ENCODE measurements around the gene PGM2. TPM values are rescaled to one million over a fixed set of nuclear protein-coding genes. Genes with fewer than 3 reads are reported as not detected.
A peak's percentile ranks its signal among the peaks of the same experiment; 100 is the strongest.

The PGM2 gene
- total and polyA plus RNA-seq, 2 donors (not counting 3 experiments of a cell fraction or from before 2014, with no cell fraction given): 17.9 to 53.9 TPM

DNA sequence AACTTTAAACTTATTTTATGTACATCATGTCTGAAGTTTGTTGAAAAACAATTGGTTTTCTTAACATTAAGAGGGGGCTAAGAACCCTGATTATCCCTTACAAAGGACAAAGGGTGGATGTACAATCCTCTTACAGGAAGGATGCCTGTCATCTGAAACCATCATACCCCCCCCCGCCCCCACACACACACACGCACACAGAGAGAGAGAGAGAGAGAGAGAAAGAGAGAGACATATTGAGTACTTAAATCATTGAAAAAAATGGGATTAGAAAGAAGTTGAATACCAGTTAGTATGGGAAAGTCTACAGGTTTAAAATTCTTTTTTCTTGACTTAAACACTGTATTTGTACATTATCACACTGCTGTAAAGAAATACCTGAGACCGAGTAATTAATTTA is 10.9 kb upstream of the PGM2 start:
- no peaks in the 10 kb centered on the region for H3K36me3 ChIP-seq (ENCODE audit: control insufficient read depth in 2 of 2, extremely low read depth in 1 of 2, insufficient read depth in 2 of 2, low read length in 2 of 2)
- POLR2A ChIA-PET: no interaction called here
- intact Hi-C loops (cut with micrococcal nuclease) (no loop called here), dilution Hi-C loops (cut with MboI; ENCODE audit: extremely low pct_ligation_motif_present, low sequenced_read_pairs) (no loop called here)
- no peaks in the 10 kb centered on the region for H4K20me1 ChIP-seq (replicated peaks; ENCODE audit: control insufficient read depth, extremely low read depth, insufficient read depth, low read length)
- no peak for TF ChIP-seq FOS (IDR thresholded peaks at IDR 0.05; ENCODE audit: borderline replicate concordance, insufficient read depth, low read length)
- H3K9me1 ChIP-seq (replicated peaks; ENCODE audit: control insufficient read depth, extremely low read depth, insufficient read depth, low read length): no peaks in the 10 kb centered on the region
- no peak overlapping the region for H3K9ac ChIP-seq (replicated peaks; ENCODE audit: extremely low read depth, insufficient read depth, low read length)
- H3K4me1 ChIP-seq (ENCODE audit: control insufficient read depth, extremely low read depth, insufficient read depth, low read length): peaks cover 13% of the 10 kb centered on the region
- H3K27ac ChIP-seq (ENCODE audit: insufficient read depth, low read depth, low read length): no peak overlapping the region
- BruUV-seq (replicated peaks): no TSS peak
- no peak overlapping the region for H3K4me3 ChIP-seq (replicated peaks in 1 of 3; ENCODE audit: insufficient read depth in 1 of 3, low read depth in 1 of 3, low read length in 3 of 3)
- DNase-seq (ENCODE audit: low read depth, low spot score) (no peak), FAIRE-seq (no peak)
- no peaks in the 10 kb centered on the region for H3K79me2 ChIP-seq (ENCODE audit: control insufficient read depth, insufficient read depth, low read length)
- no peak overlapping the region for H3K4me2 ChIP-seq (ENCODE audit: insufficient read depth, low read length)
- H3K9me3 ChIP-seq (replicated peaks; ENCODE audit: control insufficient read depth, insufficient read depth, low read length): no peaks in the 10 kb centered on the region
- CTCF ChIA-PET: no interaction called here
- peak overlapping the region; percentile 43 for H2AFZ ChIP-seq (ENCODE audit: low read depth, low read length)
- no peaks in the 10 kb centered on the region for H3K27me3 ChIP-seq (ENCODE audit: control insufficient read depth in 2 of 2, insufficient read depth in 2 of 2, low read length in 2 of 2)

DNA sequence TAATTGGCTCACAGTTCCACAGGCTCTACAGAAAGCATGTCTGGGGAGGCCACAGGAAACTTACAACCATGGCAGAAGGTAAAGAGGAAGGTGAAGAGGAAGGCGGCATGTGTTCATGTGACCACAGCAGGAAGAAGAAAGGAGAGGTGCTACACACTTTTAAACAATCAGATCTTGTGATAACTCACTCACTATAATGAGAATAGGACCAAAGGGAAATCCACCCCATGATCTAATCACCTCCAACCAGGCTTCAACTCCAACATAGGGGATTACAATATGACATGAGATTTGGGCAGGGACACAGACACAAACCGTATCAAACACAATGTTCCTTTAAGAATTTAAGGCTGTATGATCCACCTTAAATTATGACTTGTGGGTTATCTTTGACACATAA is 10.5 kb upstream of the PGM2 start:
- no peaks in the 10 kb centered on the region for H3K79me2 ChIP-seq (ENCODE audit: control insufficient read depth, insufficient read depth, low read length)
- BruUV-seq (replicated peaks): no TSS peak
- FAIRE-seq (no peak), DNase-seq (ENCODE audit: low read depth, low spot score) (no peak)
- intact Hi-C loops (cut with micrococcal nuclease): no loop called here
- H2AFZ ChIP-seq (ENCODE audit: low read depth, low read length): peak overlapping the region; percentile 43
- ChIA-PET POLR2A (no interaction called here), CTCF (no interaction called here)
- TF ChIP-seq, protein P1, sequence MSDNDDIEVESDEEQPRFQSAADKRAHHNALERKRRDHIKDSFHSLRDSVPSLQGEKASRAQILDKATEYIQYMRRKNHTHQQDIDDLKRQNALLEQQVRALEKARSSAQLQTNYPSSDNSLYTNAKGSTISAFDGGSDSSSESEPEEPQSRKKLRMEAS (IDR thresholded peaks at IDR 0.05; ENCODE audit: insufficient read depth, insufficient read length): no peak
- no peak for TF ChIP-seq GATA2 (IDR thresholded peaks at IDR 0.05; ENCODE audit: insufficient read depth, insufficient read length, low read depth, low read length)
- TF ChIP-seq FOS (IDR thresholded peaks at IDR 0.05; ENCODE audit: borderline replicate concordance, insufficient read depth, low read length): no peak
- TF ChIP-seq CTCF (IDR thresholded peaks at IDR 0.05; ENCODE audit: extremely low read depth in 1 of 2, insufficient read depth in 1 of 2, low read depth in 1 of 2, low read length in 2 of 2): no peak
- TF ChIP-seq POLR2A (IDR thresholded peaks at IDR 0.05; ENCODE audit: low read depth, low read length): no peak
- no peak for TF ChIP-seq MYC (IDR thresholded peaks at IDR 0.05; ENCODE audit: low read depth, low read length)
- no peak for TF ChIP-seq EZH2 (IDR thresholded peaks at IDR 0.05; ENCODE audit: borderline replicate concordance, low read depth, low read length, severe bottlenecking)
- TF ChIP-seq POLR2AphosphoS5 (IDR thresholded peaks at IDR 0.05; ENCODE audit: insufficient read depth, low read depth, low read length): no peak
- TF ChIP-seq JUN (IDR thresholded peaks at IDR 0.05; ENCODE audit: borderline replicate concordance, insufficient read depth, insufficient read length, low read depth): no peak
- H3K4me2 ChIP-seq (ENCODE audit: insufficient read depth, low read length): no peak overlapping the region
- dilution Hi-C loops (cut with MboI; ENCODE audit: extremely low pct_ligation_motif_present, low sequenced_read_pairs): no loop called here
- H4K20me1 ChIP-seq (replicated peaks; ENCODE audit: control insufficient read depth, extremely low read depth, insufficient read depth, low read length): no peaks in the 10 kb centered on the region
- no peak overlapping the region for H3K9ac ChIP-seq (replicated peaks; ENCODE audit: extremely low read depth, insufficient read depth, low read length)
- no peaks in the 10 kb centered on the region for H3K9me1 ChIP-seq (replicated peaks; ENCODE audit: control insufficient read depth, extremely low read depth, insufficient read depth, low read length)
- H3K4me1 ChIP-seq (ENCODE audit: control insufficient read depth, extremely low read depth, insufficient read depth, low read length): peaks cover 13% of the 10 kb centered on the region
- no peak overlapping the region for H3K4me3 ChIP-seq (replicated peaks in 1 of 3; ENCODE audit: insufficient read depth in 1 of 3, low read depth in 1 of 3, low read length in 3 of 3)
- H3K27me3 ChIP-seq (ENCODE audit: control insufficient read depth in 2 of 2, insufficient read depth in 2 of 2, low read length in 2 of 2): no peaks in the 10 kb centered on the region
- H3K9me3 ChIP-seq (replicated peaks; ENCODE audit: control insufficient read depth, insufficient read depth, low read length): no peaks in the 10 kb centered on the region
- no peaks in the 10 kb centered on the region for H3K36me3 ChIP-seq (ENCODE audit: control insufficient read depth in 2 of 2, extremely low read depth in 1 of 2, insufficient read depth in 2 of 2, low read length in 2 of 2)
- no peak overlapping the region for H3K27ac ChIP-seq (ENCODE audit: insufficient read depth, low read depth, low read length)
